HUDEP-2 (cell line): Measurements from ENCODE around the gene CNTNAP2.

Experiments used
- DNase-seq, 76 experiments: peaks; one replicate each; lab custom pipeline; 2025; ENCODE audit not compliant: unreplicated experiment in 76 of 76; lab: John Stamatoyannopoulos, UW

The CNTNAP2 gene

GRCh38 chr7:147510923-147511322, 1394.3 kb downstream of the CNTNAP2 start:
- DNase-seq: no peak

- DNase-seq: no peak
Measured at GRCh38 chr7:147513451-147513850, 1396.8 kb downstream of the CNTNAP2 start.

- no peak for DNase-seq
Measured at GRCh38 chr7:147516391-147516790, 1399.8 kb downstream of the CNTNAP2 start.

- DNase-seq: no peak
Measured at GRCh38 chr7:147519062-147519461, 1402.5 kb downstream of the CNTNAP2 start.

GRCh38 chr7:147523056-147523455, 1406.5 kb downstream of the CNTNAP2 start:
- no peak for DNase-seq

- DNase-seq: no peak
Measured at GRCh38 chr7:147524726-147525250, 1408.2 kb downstream of the CNTNAP2 start.

- no peak for DNase-seq
Measured at GRCh38 chr7:147525325-147525724, 1408.7 kb downstream of the CNTNAP2 start.

- no peak for DNase-seq
Measured at GRCh38 chr7:147535701-147536111, 1419.1 kb downstream of the CNTNAP2 start.

GRCh38 chr7:147539685-147540084, 1423.1 kb downstream of the CNTNAP2 start:
- DNase-seq: no peak

- DNase-seq: no peak
Measured at GRCh38 chr7:147540743-147541142, 1424.1 kb downstream of the CNTNAP2 start.

- no peak for DNase-seq
Measured at GRCh38 chr7:147541261-147541660, 1424.7 kb downstream of the CNTNAP2 start.

GRCh38 chr7:147547252-147547897, 1430.8 kb downstream of the CNTNAP2 start:
- peak in 2 of 76 experiments; percentile 3 to 19 for DNase-seq

- DNase-seq: no peak
Measured at GRCh38 chr7:147556317-147556716, 1439.7 kb downstream of the CNTNAP2 start.

GRCh38 chr7:147563669-147564068, 1447.1 kb downstream of the CNTNAP2 start:
- DNase-seq: no peak

GRCh38 chr7:147564786-147565476, 1448.3 kb downstream of the CNTNAP2 start:
- no peak for DNase-seq

GRCh38 chr7:147567043-147567442, 1450.4 kb downstream of the CNTNAP2 start:
- no peak for DNase-seq

GRCh38 chr7:147569116-147569913, 1452.7 kb downstream of the CNTNAP2 start:
- no peak for DNase-seq

GRCh38 chr7:147570390-147570789, 1453.8 kb downstream of the CNTNAP2 start:
- DNase-seq: no peak

GRCh38 chr7:147571436-147572185, 1455.0 kb downstream of the CNTNAP2 start:
- no peak for DNase-seq

GRCh38 chr7:147578196-147578595, 1461.6 kb downstream of the CNTNAP2 start:
- DNase-seq: no peak

GRCh38 chr7:147579148-147579547, 1462.5 kb downstream of the CNTNAP2 start:
- DNase-seq: no peak
